AG10803 (cell line): ENCODE measurements around the gene POC1B.

Experiments
- DNase-seq: peaks from one replicate; pipeline ENCODE4 v3.0.0; 2010; ENCODE audit warnings: low read depth
- H3K4me3 ChIP-seq: 2 replicates; pipeline ENCODE4 v1.5.1; 2011; ENCODE audit warnings: mild to moderate bottlenecking, low read length, control low read depth
- CTCF ChIP-seq: conservative IDR thresholded peaks from 2 replicates; pipeline ENCODE4 v1.5.1; 2011; ENCODE audit warnings: mild to moderate bottlenecking, low read length, control low read depth, inconsistent platforms

Gene POC1B

GRCh38 chr12:89386138-89386537 is 139.7 kb downstream of the POC1B start:
- H3K4me3 ChIP-seq: no peak overlapping the region
- no peak for TF ChIP-seq CTCF
- no peak for DNase-seq

- no peak overlapping the region for H3K4me3 ChIP-seq
- TF ChIP-seq CTCF: no peak
- no peak for DNase-seq
These were observed 141.0 kb downstream of the POC1B start for GRCh38 chr12:89384807-89385206.

GRCh38 chr12:89384050-89384758 is 141.6 kb downstream of the POC1B start:
- peak overlapping the region; percentile 34 for H3K4me3 ChIP-seq
- no peak for TF ChIP-seq CTCF
- DNase-seq: peak; percentile 98

GRCh38 chr12:89383235-89384049 is 142.4 kb downstream of the POC1B start:
- H3K4me3 ChIP-seq: peak overlapping the region; percentile 34
- no peak for TF ChIP-seq CTCF
- DNase-seq: peak; percentile 71

- no peak overlapping the region for H3K4me3 ChIP-seq
- TF ChIP-seq CTCF: no peak
- no peak for DNase-seq
These were observed 143.5 kb downstream of the POC1B start for GRCh38 chr12:89382328-89382727.

GRCh38 chr12:89379839-89380467 is 145.9 kb downstream of the POC1B start:
- no peak for TF ChIP-seq CTCF
- DNase-seq: no peak
- no peak overlapping the region for H3K4me3 ChIP-seq
